OCI-M1 (cell line): ENCODE results near the gene SRP14.
"Not testable (repeated sequence)": the region's sequence is repeated elsewhere in the genome, so short reads cannot be mapped to it uniquely, and the experiment has no call there.

Experiments
- DNase-seq: peaks from one replicate; lab custom pipeline; 2025; lab: John Stamatoyannopoulos, UW

Gene SRP14

GRCh38 chr15:40029979-40030893, 8.7 kb downstream of the SRP14 start:
- peak; percentile 53 for DNase-seq

- no peak for DNase-seq
Measured at GRCh38 chr15:40028853-40029252, 10.1 kb downstream of the SRP14 start.

GRCh38 chr15:40028193-40028592, 10.8 kb downstream of the SRP14 start:
- DNase-seq = no peak

GRCh38 chr15:40016224-40016865, 22.6 kb downstream of the SRP14 start:
- DNase-seq = no peak

- peak; percentile 6 for DNase-seq
Measured at GRCh38 chr15:40014390-40014789, 24.6 kb downstream of the SRP14 start.

GRCh38 chr15:40013372-40013771, 25.6 kb downstream of the SRP14 start:
- not testable (repeated sequence) for DNase-seq

GRCh38 chr15:40011303-40011702, 27.7 kb downstream of the SRP14 start:
- no peak for DNase-seq

- no peak for DNase-seq
Measured at GRCh38 chr15:40010686-40011085, 28.3 kb downstream of the SRP14 start.

- peak; percentile 31 for DNase-seq
Measured at GRCh38 chr15:40008061-40008765, 30.8 kb downstream of the SRP14 start.

- DNase-seq = no peak
Measured at GRCh38 chr15:40006646-40007045, 32.3 kb downstream of the SRP14 start.

- no peak for DNase-seq
Measured at GRCh38 chr15:40006003-40006402, 33.0 kb downstream of the SRP14 start.

- no peak for DNase-seq
Measured at GRCh38 chr15:40003116-40003916, 35.7 kb downstream of the SRP14 start.

GRCh38 chr15:40002295-40002694, 36.7 kb downstream of the SRP14 start:
- no peak for DNase-seq

- DNase-seq = no peak
Measured at GRCh38 chr15:39999538-40000200, 39.3 kb downstream of the SRP14 start.

- DNase-seq = no peak
Measured at GRCh38 chr15:39998511-39999077, 40.4 kb downstream of the SRP14 start.

- no peak for DNase-seq
Measured at GRCh38 chr15:39997639-39998038, 41.3 kb downstream of the SRP14 start.

GRCh38 chr15:39997031-39997430, 42.0 kb downstream of the SRP14 start:
- no peak for DNase-seq

- DNase-seq = not testable (repeated sequence)
Measured at GRCh38 chr15:39996228-39996627, 42.8 kb downstream of the SRP14 start.

- DNase-seq = not testable (repeated sequence)
Measured at GRCh38 chr15:39992953-39993352, 46.0 kb downstream of the SRP14 start.

- no peak for DNase-seq
Measured at GRCh38 chr15:39990706-39991105, 48.3 kb downstream of the SRP14 start.

- DNase-seq = no peak
Measured at GRCh38 chr15:39987821-39988220, 51.2 kb downstream of the SRP14 start.
